HAP-1 (cell line): ENCODE measurements around the gene UROD.
"Not testable (repeated sequence)": the region's sequence is repeated elsewhere in the genome, so short reads cannot be mapped to it uniquely, and the experiment has no call there.

Experiments used
- DNase-seq, 2 experiments: peaks; one replicate each; pipeline ENCODE4 v3.0.0-alpha.2; 2016 to 2020; ENCODE audit warnings: low spot score in 2 of 2
- H3K27me3 ChIP-seq: fragments of 250-450 bp; sonication (Bioruptor Pico); 2 replicates; pipeline ENCODE4 v1.5.1; 2020; ENCODE audit warnings: low read depth, mild to moderate bottlenecking, moderate library complexity
- H3K36me3 ChIP-seq: fragments of 250-450 bp; sonication (Bioruptor Pico); replicated peaks from 2 replicates; pipeline ENCODE4 v1.5.1; 2020; ENCODE audit warnings: mild to moderate bottlenecking
- H3K4me1 ChIP-seq: fragments of 250-450 bp; sonication (Bioruptor Pico); 2 replicates; pipeline ENCODE4 v1.5.1; 2020; ENCODE audit warnings: mild to moderate bottlenecking
- H3K4me3 ChIP-seq: fragments of 250-450 bp; sonication (Bioruptor Pico); 2 replicates; pipeline ENCODE4 v1.5.1; 2020; ENCODE audit warnings: mild to moderate bottlenecking, moderate library complexity
- H3K9me3 ChIP-seq: fragments of 250-450 bp; sonication (Bioruptor Pico); 2 replicates; pipeline ENCODE4 v1.5.1; 2020; ENCODE audit warnings: mild to moderate bottlenecking, moderate library complexity
- in situ Hi-C: fragments of 300-500 bp; cut with MboI; formaldehyde crosslinking; loops from 3 replicates; pipeline ENCODE4 v1.14.3; 2020; ENCODE audit warnings: low sequenced_read_pairs, inconsistent platforms, mixed read lengths

UROD gene

DNA sequence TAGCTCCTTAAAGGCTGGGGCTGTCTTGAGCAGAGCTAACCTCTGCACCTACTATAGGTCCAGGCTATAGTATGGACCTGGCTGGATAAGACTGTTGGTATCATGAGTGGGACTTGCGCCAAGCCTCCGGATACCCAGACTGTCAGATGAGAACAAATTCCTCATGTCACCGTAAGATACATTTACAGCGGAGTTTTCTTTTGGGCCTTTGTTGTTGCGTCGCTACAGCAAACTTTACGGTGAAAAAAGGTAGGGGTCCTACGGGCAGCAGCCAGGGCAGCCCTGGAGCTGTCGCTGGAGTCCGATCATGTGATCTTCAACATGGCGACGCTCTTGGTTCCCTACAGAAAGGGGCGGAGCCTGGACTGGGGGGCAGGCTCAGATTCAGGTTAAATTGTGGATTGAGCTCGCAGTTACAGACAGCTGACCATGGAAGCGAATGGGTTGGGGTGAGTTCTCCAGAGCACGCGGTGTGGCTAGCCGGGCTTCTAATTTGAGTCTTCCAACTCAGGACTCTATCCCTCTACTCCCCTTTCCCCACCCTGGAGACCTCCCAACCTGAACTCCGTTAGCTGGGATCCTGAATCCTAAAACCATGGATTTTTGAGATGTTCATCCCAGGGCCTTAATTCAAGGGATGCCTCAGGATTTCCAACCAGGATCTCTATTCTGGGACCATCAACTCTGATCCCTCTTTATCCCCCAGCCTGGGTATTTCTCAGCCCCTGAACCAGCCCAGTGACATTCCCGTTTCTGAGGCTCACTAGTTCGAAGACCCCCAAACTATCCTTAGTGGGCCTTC is at the start of gene UROD:
TSS of gene UROD (plus strand) at position 418 of the 802 bp plus-strand sequence. CDS start at position 430, 12 bp downstream.
- Histone ChIP-seq H3K27me3 (no peaks in the 10 kb centered on the region), H3K4me1 (peaks cover 11% of the 10 kb centered on the region), H3K36me3 (peaks cover 18% of the 10 kb centered on the region), H3K4me3 (peak within 1 kb of the TSS; percentile 56), H3K9me3 (no peaks in the 10 kb centered on the region)
- DNase-seq, result peak; percentile 97 to 98
- in situ Hi-C loops, result loop anchor here (5.0 to 10.0 kb wide), 4 partner anchors 175 to 563 kb away; partner anchors contain the start of gene TESK2

DNA sequence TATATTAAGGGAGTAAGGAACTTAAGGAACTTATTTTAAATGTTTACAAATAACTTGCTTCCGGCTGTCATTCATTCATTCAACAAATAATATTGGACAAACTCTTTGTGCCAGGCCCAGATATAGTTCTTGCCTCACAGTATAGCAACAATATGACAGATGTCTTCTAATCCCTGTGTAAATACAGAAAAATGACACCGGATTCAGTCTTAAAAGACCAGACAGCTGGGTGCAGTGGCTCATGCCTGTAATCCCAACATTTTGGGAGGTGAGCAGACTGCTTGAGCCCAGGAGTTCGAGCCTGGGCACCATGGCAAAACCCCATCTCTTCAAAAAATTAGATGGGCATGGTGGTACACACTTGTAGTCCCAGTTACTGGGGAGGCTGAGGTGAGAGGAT is 49.3 kb upstream of the UROD start:
- H3K36me3 ChIP-seq, result no peaks in the 10 kb centered on the region
- H3K4me3 ChIP-seq, result no peak overlapping the region
- DNase-seq, result no peak
- in situ Hi-C loops, result no loop called here
- no peaks in the 10 kb centered on the region for H3K9me3 ChIP-seq
- H3K27me3 ChIP-seq, result no peaks in the 10 kb centered on the region
- H3K4me1 ChIP-seq, result no peaks in the 10 kb centered on the region; the same call in 1 of the 2 replicates

DNA sequence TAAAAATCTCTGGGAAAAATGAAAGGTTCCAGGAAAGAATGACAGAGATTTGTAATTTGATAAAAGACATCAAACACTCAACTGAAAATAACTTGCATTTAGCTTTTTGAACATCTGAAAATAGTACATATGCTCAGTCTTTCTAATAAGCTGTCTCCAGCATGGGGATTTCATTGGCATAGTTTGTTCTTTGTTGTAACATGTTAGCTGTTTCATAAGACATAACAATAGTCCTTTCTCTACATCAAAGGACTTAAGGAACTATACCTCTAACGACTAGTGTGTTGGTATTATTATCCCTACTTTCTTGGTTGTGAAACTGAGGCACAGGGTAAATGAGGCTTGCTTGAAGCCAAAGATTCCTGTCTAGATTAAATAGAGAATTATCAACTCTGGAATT is 47.7 kb upstream of the UROD start:
- Histone ChIP-seq H3K27me3 (no peaks in the 10 kb centered on the region), H3K4me3 (no peak overlapping the region), H3K4me1 (no peaks in the 10 kb centered on the region; the same call in 1 of the 2 replicates), H3K36me3 (no peaks in the 10 kb centered on the region), H3K9me3 (no peaks in the 10 kb centered on the region)
- no peak for DNase-seq
- in situ Hi-C loops, result no loop called here

DNA sequence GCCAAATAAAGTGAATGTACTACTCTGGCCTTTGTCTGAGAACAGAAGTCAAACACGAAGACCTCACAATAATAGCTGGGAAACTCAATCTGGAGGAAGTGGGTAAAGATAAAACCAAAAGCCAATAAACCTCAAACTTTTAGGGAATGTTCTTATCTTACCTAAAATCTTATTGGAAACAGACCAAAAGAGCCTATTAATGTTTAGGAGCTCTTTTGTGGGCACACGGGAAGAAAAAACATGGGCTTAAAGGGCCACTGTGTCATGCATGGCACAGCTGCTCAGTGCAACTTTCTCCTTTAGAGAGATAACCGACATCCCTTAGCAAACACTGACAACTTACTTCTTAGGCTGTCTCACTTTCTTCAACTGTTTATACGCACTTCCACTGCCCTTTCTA is 41.7 kb upstream of the UROD start:
- Histone ChIP-seq H3K4me3 (no peak overlapping the region), H3K27me3 (no peaks in the 10 kb centered on the region), H3K4me1 (peaks cover 7% of the 10 kb centered on the region; the same call in 1 of the 2 replicates), H3K36me3 (peaks cover 17% of the 10 kb centered on the region), H3K9me3 (no peaks in the 10 kb centered on the region)
- DNase-seq, result no peak
- in situ Hi-C loops, result no loop called here

DNA sequence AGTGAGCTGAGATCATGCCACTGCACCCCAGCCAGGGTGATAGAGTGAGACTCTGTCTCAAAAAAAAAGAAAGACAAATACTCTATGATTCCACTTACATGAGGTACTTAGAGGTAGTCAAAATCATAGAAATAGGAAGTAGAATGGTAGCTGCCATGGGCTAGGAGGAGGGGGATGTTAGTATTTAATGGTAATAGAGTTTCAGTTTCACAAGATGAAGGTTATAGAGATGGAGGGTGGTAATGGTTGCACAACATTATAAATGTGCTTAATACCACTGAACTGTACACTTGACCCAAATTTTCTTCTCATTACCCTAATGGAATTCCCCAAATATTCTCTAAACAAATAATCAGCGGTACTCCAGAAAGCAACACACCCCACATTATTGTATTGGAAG is 38.4 kb upstream of the UROD start:
- peaks cover 48% of the 10 kb centered on the region for H3K36me3 ChIP-seq
- in situ Hi-C loops, result no loop called here
- DNase-seq, result no peak
- no peaks in the 10 kb centered on the region for H3K9me3 ChIP-seq
- H3K4me3 ChIP-seq, result no peak overlapping the region
- peaks cover 7% of the 10 kb centered on the region; the same call in 1 of the 2 replicates for H3K4me1 ChIP-seq
- H3K27me3 ChIP-seq, result no peaks in the 10 kb centered on the region

DNA sequence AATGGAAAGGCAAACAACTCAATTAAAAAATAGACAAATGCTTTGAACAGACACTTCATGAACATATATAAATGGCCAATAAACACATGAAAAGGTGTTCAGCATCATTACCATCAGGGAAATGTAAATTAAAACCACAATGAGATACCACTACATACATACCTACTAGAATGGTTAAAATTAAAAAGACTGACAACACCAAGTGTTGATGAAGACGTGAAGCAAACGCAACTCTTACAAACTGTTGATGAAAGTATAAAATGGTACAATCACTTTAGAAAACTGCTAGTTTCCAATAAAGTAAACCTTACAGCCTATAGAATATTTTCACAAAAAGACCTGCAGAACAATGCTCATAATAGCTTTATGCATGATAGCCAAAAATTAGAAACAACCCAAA is 35.8 kb upstream of the UROD start:
- in situ Hi-C loops, result no loop called here
- Histone ChIP-seq H3K4me3 (no peak overlapping the region), H3K4me1 (no peaks in the 10 kb centered on the region), H3K36me3 (peaks cover 71% of the 10 kb centered on the region), H3K27me3 (no peaks in the 10 kb centered on the region), H3K9me3 (no peaks in the 10 kb centered on the region)
- no peak for DNase-seq

DNA sequence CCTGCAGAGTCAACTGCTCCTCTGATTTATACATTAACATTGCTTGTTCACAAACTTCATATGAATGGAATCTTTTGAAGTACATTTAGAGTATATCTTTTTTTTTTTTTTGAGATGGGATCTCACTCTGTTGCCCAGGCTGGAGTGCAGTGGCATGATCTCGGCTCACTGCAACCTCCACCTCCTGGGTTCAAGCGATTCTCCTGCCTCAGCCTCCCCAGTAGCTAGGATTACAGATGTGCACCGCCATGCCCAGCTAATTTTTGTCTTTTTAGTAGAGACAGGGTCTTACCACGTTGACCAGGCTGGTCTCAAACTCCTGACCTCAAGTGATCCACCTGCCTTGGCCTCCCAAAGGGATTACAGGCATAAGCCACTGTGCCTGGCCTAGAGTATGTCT is 34.7 kb upstream of the UROD start:
- H3K4me3 ChIP-seq, DNase-seq, H3K27me3 ChIP-seq, H3K4me1 ChIP-seq, in situ Hi-C loops, H3K9me3 ChIP-seq: not testable (repeated sequence)
- H3K36me3 ChIP-seq, result peaks cover 72% of the 10 kb centered on the region

DNA sequence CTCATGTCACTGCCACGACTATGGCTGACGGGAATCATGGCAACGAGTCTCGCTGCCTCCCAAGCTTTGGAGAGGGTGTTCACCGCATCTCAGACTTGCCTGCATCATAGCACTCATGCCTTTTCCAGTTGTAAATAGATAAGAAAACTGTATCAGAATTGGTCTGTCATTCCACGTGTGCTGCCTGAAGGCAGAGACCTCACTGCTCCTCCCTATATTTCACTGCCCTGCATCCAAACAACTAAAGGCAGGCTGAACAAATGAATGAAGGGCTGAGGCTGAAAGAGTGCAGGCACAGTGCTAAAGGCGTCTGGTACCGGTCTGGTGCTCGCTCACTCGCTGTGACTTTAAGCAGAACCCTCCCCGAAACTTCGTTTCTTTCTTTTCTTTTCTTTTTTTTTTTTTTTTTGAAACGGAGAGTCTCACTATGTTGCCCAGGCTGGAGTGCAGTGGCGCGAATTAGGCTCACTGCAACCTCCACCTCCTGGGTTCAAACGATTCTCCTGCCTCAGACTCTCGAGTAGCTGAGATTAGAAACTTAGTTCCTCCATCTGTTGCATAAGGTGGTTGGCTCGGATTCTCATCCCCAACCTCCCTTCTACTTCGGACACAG is 26.2 kb upstream of the UROD start:
- peak in 1 of 2 experiments; percentile 23 for DNase-seq
- Histone ChIP-seq H3K4me3 (peak overlapping the region; percentile 73), H3K9me3 (no peaks in the 10 kb centered on the region), H3K27me3 (no peaks in the 10 kb centered on the region), H3K36me3 (peaks cover 8% of the 10 kb centered on the region), H3K4me1 (peaks cover 10% of the 10 kb centered on the region)
- in situ Hi-C loops, result no loop called here

DNA sequence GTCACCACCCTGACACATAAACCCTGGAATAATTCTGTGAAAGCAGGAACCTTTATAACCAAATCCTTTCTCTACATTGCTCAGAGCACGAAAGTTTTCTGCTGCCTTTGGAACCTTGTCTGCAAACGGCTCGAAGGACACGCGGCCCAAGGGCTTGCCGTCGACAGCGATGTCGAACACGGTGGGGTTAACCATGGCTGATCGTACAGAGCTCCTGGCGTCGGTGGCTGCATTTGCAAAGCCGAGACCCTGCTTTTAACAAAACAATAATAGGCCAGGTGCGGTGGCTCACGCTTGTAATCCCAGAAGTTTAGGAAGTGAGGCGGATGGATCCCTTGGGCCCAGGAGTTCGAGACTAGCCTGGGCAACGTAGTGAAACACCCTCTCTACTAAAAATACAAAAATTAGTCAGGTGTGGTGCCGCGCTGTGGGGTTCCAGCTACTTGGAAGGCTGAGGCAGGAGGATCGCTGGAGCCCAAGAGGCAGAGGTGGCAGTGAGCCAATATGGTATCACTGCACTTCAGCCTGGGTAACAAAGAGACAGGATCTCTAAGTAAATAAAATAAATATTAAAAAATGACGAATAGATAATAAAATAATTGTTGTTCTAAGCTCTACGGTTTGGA is 23.4 kb upstream of the UROD start:
- Histone ChIP-seq H3K4me1 (peaks cover 10% of the 10 kb centered on the region), H3K27me3 (no peaks in the 10 kb centered on the region), H3K4me3 (no peak overlapping the region), H3K9me3 (no peaks in the 10 kb centered on the region), H3K36me3 (no peaks in the 10 kb centered on the region)
- no peak for DNase-seq
- in situ Hi-C loops, result no loop called here

DNA sequence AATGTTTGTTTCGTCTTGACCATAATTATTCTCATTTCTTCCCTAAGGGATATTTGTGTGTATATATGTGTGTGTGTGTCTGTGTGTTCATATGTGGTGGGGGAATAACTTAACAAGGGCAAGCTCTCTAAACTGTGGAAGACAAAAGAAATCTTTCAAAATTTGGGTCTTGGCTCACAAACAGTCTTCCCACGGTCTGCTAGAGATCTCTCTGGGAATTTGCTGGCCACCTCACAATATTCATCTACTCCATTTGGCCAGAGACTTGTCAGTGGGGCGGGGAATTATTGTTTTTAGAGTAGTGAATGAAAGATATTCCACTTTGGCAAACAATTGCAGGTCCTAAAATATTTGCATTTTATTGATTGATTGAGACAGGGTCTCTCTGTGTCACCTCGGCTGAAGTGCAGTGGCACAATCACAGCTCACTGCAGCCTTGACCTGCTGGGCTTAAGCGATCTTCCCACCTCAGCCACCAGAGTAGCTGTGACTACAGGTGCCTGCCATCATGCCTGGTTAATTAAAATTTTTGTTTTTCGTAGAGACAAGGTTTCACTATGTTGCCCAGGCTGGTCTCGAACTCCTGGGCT is 17.6 kb upstream of the UROD start:
- H3K27me3 ChIP-seq, result no peaks in the 10 kb centered on the region
- in situ Hi-C loops, result no loop called here
- H3K4me3 ChIP-seq, result no peak overlapping the region
- no peak for DNase-seq
- H3K4me1 ChIP-seq, result no peaks in the 10 kb centered on the region
- no peaks in the 10 kb centered on the region for H3K9me3 ChIP-seq
- no peaks in the 10 kb centered on the region for H3K36me3 ChIP-seq

DNA sequence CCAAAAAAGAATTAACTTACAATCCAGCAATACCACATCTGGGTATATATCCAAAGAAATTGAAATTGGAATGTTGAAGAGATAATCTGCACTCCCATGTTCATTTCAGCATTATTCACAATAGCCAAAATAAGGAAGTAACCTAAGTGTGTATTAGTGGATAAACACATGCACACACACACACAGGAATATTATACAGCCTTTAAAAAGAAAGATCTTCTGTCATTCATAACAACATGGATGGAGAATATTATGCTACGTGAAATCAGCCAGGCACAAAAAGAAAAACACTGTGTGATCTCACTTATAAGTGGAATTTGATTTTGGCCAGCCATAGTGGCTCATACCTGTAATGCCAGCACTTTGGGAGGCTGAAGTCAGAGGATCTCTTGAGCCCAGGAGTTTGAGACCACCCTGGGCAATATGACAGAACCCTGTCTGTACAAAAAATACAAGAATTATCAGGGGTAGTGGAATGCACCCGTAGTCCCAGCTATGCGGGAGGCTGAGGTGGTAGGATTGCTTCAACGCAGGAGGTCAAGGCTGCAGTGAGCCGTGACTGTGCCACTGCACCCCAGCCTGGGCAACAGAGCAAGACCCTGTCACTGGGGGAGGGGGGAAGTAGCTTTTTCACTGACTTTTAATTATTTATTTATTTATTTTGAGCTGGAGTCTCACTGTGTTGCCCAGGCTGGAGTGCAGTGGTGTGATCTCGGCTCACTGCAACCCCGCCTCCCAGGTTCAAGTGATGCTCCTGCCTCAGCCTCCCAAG is 16.4 kb upstream of the UROD start:
- in situ Hi-C loops, result no loop called here
- DNase-seq, result no peak
- peaks cover 3% of the 10 kb centered on the region; the same call in 1 of the 2 replicates for H3K4me1 ChIP-seq
- no peaks in the 10 kb centered on the region for H3K9me3 ChIP-seq
- no peaks in the 10 kb centered on the region for H3K27me3 ChIP-seq
- no peaks in the 10 kb centered on the region for H3K36me3 ChIP-seq
- no peak overlapping the region for H3K4me3 ChIP-seq

DNA sequence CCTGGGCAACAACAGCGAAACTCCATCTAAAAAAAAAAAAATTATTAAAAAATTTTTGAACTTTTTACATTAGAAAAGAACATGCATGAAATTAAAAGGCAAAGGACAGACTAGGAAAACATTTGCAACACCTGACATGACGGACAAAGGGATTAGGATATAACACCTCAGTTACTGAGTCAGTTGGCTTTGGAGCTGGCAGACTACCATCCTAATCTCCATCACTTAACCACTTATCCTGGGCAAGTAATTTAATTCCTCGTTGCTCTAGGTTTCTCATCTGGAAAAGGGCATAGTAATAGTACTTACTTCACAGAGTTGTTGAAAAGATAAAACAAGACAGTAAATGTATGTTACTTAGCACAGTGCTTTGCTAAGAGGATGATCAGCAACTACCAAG is 12.8 kb upstream of the UROD start:
- Histone ChIP-seq H3K4me1 (peaks cover 4% of the 10 kb centered on the region; the same call in 1 of the 2 replicates), H3K27me3 (no peaks in the 10 kb centered on the region), H3K4me3 (no peak overlapping the region), H3K9me3 (no peaks in the 10 kb centered on the region), H3K36me3 (peaks cover 14% of the 10 kb centered on the region)
- in situ Hi-C loops, result no loop called here
- no peak for DNase-seq

DNA sequence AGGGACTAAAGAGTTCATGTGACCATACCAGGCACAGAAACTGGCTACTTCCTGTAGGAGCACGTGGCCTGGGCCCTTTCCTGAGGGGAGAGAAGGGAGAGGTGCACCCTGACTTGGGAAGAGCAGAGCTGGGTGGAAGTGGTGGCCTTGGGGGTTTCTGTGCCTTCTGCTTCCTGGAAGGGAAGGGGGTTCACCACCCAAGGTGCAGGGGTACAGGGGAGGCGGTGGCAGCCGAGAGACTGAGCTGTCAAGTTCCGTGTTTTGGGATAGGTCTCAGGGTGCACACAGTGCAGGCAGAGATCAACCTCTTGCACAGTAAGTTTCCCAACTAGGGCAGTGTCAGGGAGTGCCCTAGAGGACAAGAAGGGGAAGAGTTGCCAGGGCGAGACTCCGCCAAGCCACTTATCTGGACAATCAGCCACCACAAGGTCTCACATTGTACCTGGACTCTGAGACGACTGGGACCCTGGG is 11.0 kb upstream of the UROD start:
- in situ Hi-C loops, result no loop called here
- Histone ChIP-seq H3K4me3 (no peak overlapping the region), H3K4me1 (peaks cover 4% of the 10 kb centered on the region; the same call in 1 of the 2 replicates), H3K36me3 (peaks cover 29% of the 10 kb centered on the region), H3K27me3 (no peaks in the 10 kb centered on the region), H3K9me3 (no peaks in the 10 kb centered on the region)
- DNase-seq, result no peak
